NCI-H1105 treated with DMSO at 0.1 percent for 48 hours (cell line): Measurements from ENCODE around the gene KHDC4.

ENCODE experiments used
- DNase-seq: peaks from one replicate; lab custom pipeline; 2025; lab: John Stamatoyannopoulos, UW

The KHDC4 gene

GRCh38 chr1:155934097-155934935, at the start of gene KHDC4:
KHDC4 (minus strand) TSS chr1:155934413; CDS start chr1:155934373, 40 bp downstream.
- DNase-seq, result peak; percentile 99

GRCh38 chr1:155983191-155984024, 49.2 kb upstream of the KHDC4 start:
- DNase-seq, result peak; percentile 22

GRCh38 chr1:155982106-155982505, 47.9 kb upstream of the KHDC4 start:
- DNase-seq, result no peak

- DNase-seq, result no peak
Measured at GRCh38 chr1:155981266-155982088, 47.3 kb upstream of the KHDC4 start.

- no peak for DNase-seq
Measured at GRCh38 chr1:155979597-155980343, 45.6 kb upstream of the KHDC4 start.

GRCh38 chr1:155978973-155979429, 44.8 kb upstream of the KHDC4 start:
- DNase-seq, result no peak

- peak; percentile 47 for DNase-seq
Measured at GRCh38 chr1:155978325-155978972, 44.2 kb upstream of the KHDC4 start, which contains the start of gene ARHGEF2. ARHGEF2 (minus strand) TSS chr1:155978547; CDS start chr1:155978427, 120 bp downstream.

GRCh38 chr1:155977690-155978324, 43.6 kb upstream of the KHDC4 start:
- DNase-seq, result peak; percentile 41

- peak; percentile 41 for DNase-seq
Measured at GRCh38 chr1:155976913-155977689, 42.9 kb upstream of the KHDC4 start.

- DNase-seq, result peak; percentile 89
Measured at GRCh38 chr1:155976062-155976912, 42.1 kb upstream of the KHDC4 start.

- DNase-seq, result peak; percentile 20
Measured at GRCh38 chr1:155975375-155976061, 41.3 kb upstream of the KHDC4 start.

GRCh38 chr1:155974208-155975115, 40.2 kb upstream of the KHDC4 start:
- peak; percentile 71 for DNase-seq

GRCh38 chr1:155973723-155974122, 39.5 kb upstream of the KHDC4 start:
- DNase-seq, result no peak

GRCh38 chr1:155971910-155972809, 37.9 kb upstream of the KHDC4 start:
- DNase-seq, result no peak

- no peak for DNase-seq
Measured at GRCh38 chr1:155970531-155971167, 36.4 kb upstream of the KHDC4 start.
